CD4-positive, alpha-beta T cell treated with Interleukin-6 at 100 ng/mL for 8 hours (primary cell): Measurements from ENCODE around the gene PSMA2.

Experiments used
- DNase-seq: peaks from one replicate; pipeline ENCODE4 v3.0.0-alpha.2; 2020; ENCODE audit warnings: mixed read lengths, low spot score

PSMA2 gene

GRCh38 chr7:42940985-42941847 lies 9.2 kb upstream of the PSMA2 start:
- DNase-seq = peak; percentile 54

- DNase-seq = no peak
Observed at GRCh38 chr7:42939457-42940240, 7.7 kb upstream of the PSMA2 start.

- no peak for DNase-seq
Observed at GRCh38 chr7:42935861-42936260, 3.9 kb upstream of the PSMA2 start.

GRCh38 chr7:42934291-42934690 lies 2.3 kb upstream of the PSMA2 start:
- no peak for DNase-seq

- no peak for DNase-seq
Observed at GRCh38 chr7:42932811-42933591, 1.0 kb upstream of the PSMA2 start.

GRCh38 chr7:42931447-42931833 lies 534 bp downstream of the PSMA2 start:
- no peak for DNase-seq

GRCh38 chr7:42930889-42931288 lies 1.1 kb downstream of the PSMA2 start:
- DNase-seq = no peak

GRCh38 chr7:42929449-42929848 lies 2.5 kb downstream of the PSMA2 start:
- no peak for DNase-seq

GRCh38 chr7:42928754-42929153 lies 3.2 kb downstream of the PSMA2 start:
- DNase-seq = no peak

GRCh38 chr7:42926204-42926603 lies 5.8 kb downstream of the PSMA2 start:
- DNase-seq = no peak

GRCh38 chr7:42925630-42926029 lies 6.3 kb downstream of the PSMA2 start:
- no peak for DNase-seq

GRCh38 chr7:42924223-42924838 lies 7.6 kb downstream of the PSMA2 start:
- no peak for DNase-seq

GRCh38 chr7:42922017-42922753 lies 9.8 kb downstream of the PSMA2 start:
- no peak for DNase-seq

GRCh38 chr7:42915356-42915755 lies 16.6 kb downstream of the PSMA2 start:
- no peak for DNase-seq

GRCh38 chr7:42914421-42915045 lies 17.4 kb downstream of the PSMA2 start:
- DNase-seq = no peak

GRCh38 chr7:42914009-42914408 lies 18.0 kb downstream of the PSMA2 start:
- DNase-seq = no peak

GRCh38 chr7:42913591-42913990 lies 18.4 kb downstream of the PSMA2 start:
- DNase-seq = no peak

GRCh38 chr7:42911454-42912447 lies 20.2 kb downstream of the PSMA2 start, which contains the start of gene C7orf25:
TSS of gene C7orf25 (minus strand) at chr7:42912070. CDS start at chr7:42910900, 1,170 bp downstream.
- peak; percentile 94 for DNase-seq

GRCh38 chr7:42910306-42910705 lies 21.7 kb downstream of the PSMA2 start:
- DNase-seq = no peak
